HepG2 (cell line): ENCODE results near the gene EIF4G1. TPM values are rescaled to one million over a fixed set of nuclear protein-coding genes. Genes with fewer than 3 reads are reported as not detected.

ENCODE experiments used
- ETV5 ChIP-seq: IDR thresholded peaks from 2 replicates; pipeline ENCODE4 v1.6.1; 2018; ENCODE audit warnings: missing biosample characterization, missing genetic modification reagents, inconsistent platforms, borderline replicate concordance
- FOXA1 ChIP-seq, 2 experiments: fragments of 450-650 bp in 1 of 2; sonication (generic) in 1 of 2; formaldehyde crosslinking in 1 of 2; IDR thresholded peaks; 2 replicates each; pipeline versions ENCODE4 v1.4.0 to v1.6.1; 2016 to 2020; ENCODE audit warnings: missing genetic modification reagents in 1 of 2
- LCORL ChIP-seq, 2 experiments: fragments of 450-650 bp in 1 of 2; sonication (generic) in 1 of 2; formaldehyde crosslinking in 1 of 2; IDR thresholded peaks; 2 replicates each; pipeline versions ENCODE4 v1.5.0 to v1.6.1; 2017 to 2020; ENCODE audit warnings: antibody characterized with exemption in 1 of 2, missing genetic modification reagents in 1 of 2
- MAFG ChIP-seq: sonication (generic); formaldehyde crosslinking; IDR thresholded peaks from 2 replicates; pipeline ENCODE4 v1.5.1; 2020; ENCODE audit warnings: mild to moderate bottlenecking, missing genetic modification reagents
- NONO ChIP-seq, 2 experiments: fragments of 450-650 bp in 1 of 2; sonication (generic) in 1 of 2; formaldehyde crosslinking in 1 of 2; IDR thresholded peaks in 1 of 2; conservative IDR thresholded peaks in 1 of 2; 2 replicates each; pipeline versions ENCODE4 v1.6.1 to v1.8.0; 2017 to 2022; ENCODE audit warnings: mild to moderate bottlenecking in 1 of 2, missing genetic modification reagents in 1 of 2, moderate library complexity in 1 of 2
- NR2F6 ChIP-seq, 2 experiments: IDR thresholded peaks; 2 replicates each; pipeline ENCODE4 v1.6.1; 2016; ENCODE audit warnings: antibody characterized with exemption in 1 of 2, mild to moderate bottlenecking in 1 of 2
- PATZ1 ChIP-seq: sonication (generic); formaldehyde crosslinking; IDR thresholded peaks from 2 replicates; pipeline ENCODE4 v1.4.0; 2020; ENCODE audit warnings: missing genetic modification reagents
- POLR2AphosphoS5 ChIP-seq: IDR thresholded peaks from 2 replicates; pipeline ENCODE4 v1.6.1; 2012; ENCODE audit warnings: low read depth, low read length
- RORA ChIP-seq: sonication (generic); formaldehyde crosslinking; IDR thresholded peaks from 2 replicates; pipeline ENCODE4 v1.5.0; 2020; ENCODE audit warnings: mild to moderate bottlenecking, missing genetic modification reagents, moderate library complexity
- RXRB ChIP-seq: IDR thresholded peaks from 2 replicates; pipeline ENCODE4 v1.6.1; 2016; ENCODE audit warnings: borderline replicate concordance, missing genetic modification reagents, missing compliant biosample characterization
- SKI ChIP-seq: fragments of 450-650 bp; IDR thresholded peaks from one replicate; pipeline ENCODE4 v1.6.1; 2018; ENCODE audit warnings: mild to moderate bottlenecking; ENCODE audit not compliant: partially characterized antibody
- ZNF530 ChIP-seq: sonication (generic); formaldehyde crosslinking; IDR thresholded peaks from 2 replicates; pipeline ENCODE4 v1.5.0; 2020; ENCODE audit warnings: low read depth, mild to moderate bottlenecking, missing genetic modification reagents
- ZNF547 ChIP-seq: sonication (generic); formaldehyde crosslinking; IDR thresholded peaks from 2 replicates; pipeline ENCODE4 v1.5.1; 2020; ENCODE audit warnings: mild to moderate bottlenecking, missing genetic modification reagents
- ZNF556 ChIP-seq: sonication (generic); formaldehyde crosslinking; IDR thresholded peaks from 2 replicates; pipeline ENCODE4 v1.4.0; 2020; ENCODE audit warnings: mild to moderate bottlenecking, missing genetic modification reagents, borderline replicate concordance
- ZNF598 ChIP-seq: sonication (generic); formaldehyde crosslinking; IDR thresholded peaks from 2 replicates; pipeline ENCODE4 v1.5.1; 2020; ENCODE audit warnings: mild to moderate bottlenecking, missing genetic modification reagents, borderline replicate concordance
- polyA plus RNA-seq, 8 experiments: library from polyadenylated mRNA; depleted of rRNA in 3 of 8; stranded (reverse) in 7 of 8; unstranded in 1 of 8; fragments of >200 nt; fragmentation: Illumina TruSeq in 4 of 8; extraction: Trizol in 4 of 8; gene quantifications; 2 replicates each; pipeline versions ENCODE4 v1.2.1 to v1.2.3, GENCODE V29; 2011 to 2016; ENCODE audit warnings: low read depth in 4 of 8, missing spikeins in 1 of 8, mixed read lengths in 1 of 8; ENCODE audit not compliant: insufficient read depth in 1 of 8
- total RNA-seq, 5 experiments: library from RNA; depleted of rRNA; stranded (reverse); fragments of >200 nt; fragmentation: Illumina TruSeq; extraction: Trizol; gene quantifications; 2 replicates each; pipeline ENCODE4 v1.2.3, GENCODE V29; 2016; ENCODE audit warnings: low read depth in 1 of 5
- TF ChIP-seq, protein P1 (sequence below): IDR thresholded peaks from 2 replicates; pipeline ENCODE4 v1.4.0; 2020; ENCODE audit warnings: mild to moderate bottlenecking, missing genetic modification reagents
- TF ChIP-seq, protein P2 (sequence below): IDR thresholded peaks from 2 replicates; pipeline ENCODE4 v1.6.1; 2016; ENCODE audit warnings: mild to moderate bottlenecking, missing biosample characterization, missing genetic modification reagents
- TF ChIP-seq, protein P3 (sequence below): sonication (generic); formaldehyde crosslinking; IDR thresholded peaks from 2 replicates; pipeline ENCODE4 v1.5.0; 2020; ENCODE audit warnings: mild to moderate bottlenecking, missing genetic modification reagents, borderline replicate concordance

EIF4G1 gene
- total and polyA plus RNA-seq, 2 of the 13 experiments (the other 11 are each of a cell fraction or from before 2014, with no cell fraction given), result 208 to 213 TPM

- TF ChIP-seq LCORL (IDR thresholded peaks at IDR 0.05), result no peak
- TF ChIP-seq LCORL (CRISPR knock-in tag; IDR thresholded peaks at IDR 0.05), result 0 out of 2 replicates have a peak, but pooled peaks have one; percentile 20
- TF ChIP-seq, protein P1, sequence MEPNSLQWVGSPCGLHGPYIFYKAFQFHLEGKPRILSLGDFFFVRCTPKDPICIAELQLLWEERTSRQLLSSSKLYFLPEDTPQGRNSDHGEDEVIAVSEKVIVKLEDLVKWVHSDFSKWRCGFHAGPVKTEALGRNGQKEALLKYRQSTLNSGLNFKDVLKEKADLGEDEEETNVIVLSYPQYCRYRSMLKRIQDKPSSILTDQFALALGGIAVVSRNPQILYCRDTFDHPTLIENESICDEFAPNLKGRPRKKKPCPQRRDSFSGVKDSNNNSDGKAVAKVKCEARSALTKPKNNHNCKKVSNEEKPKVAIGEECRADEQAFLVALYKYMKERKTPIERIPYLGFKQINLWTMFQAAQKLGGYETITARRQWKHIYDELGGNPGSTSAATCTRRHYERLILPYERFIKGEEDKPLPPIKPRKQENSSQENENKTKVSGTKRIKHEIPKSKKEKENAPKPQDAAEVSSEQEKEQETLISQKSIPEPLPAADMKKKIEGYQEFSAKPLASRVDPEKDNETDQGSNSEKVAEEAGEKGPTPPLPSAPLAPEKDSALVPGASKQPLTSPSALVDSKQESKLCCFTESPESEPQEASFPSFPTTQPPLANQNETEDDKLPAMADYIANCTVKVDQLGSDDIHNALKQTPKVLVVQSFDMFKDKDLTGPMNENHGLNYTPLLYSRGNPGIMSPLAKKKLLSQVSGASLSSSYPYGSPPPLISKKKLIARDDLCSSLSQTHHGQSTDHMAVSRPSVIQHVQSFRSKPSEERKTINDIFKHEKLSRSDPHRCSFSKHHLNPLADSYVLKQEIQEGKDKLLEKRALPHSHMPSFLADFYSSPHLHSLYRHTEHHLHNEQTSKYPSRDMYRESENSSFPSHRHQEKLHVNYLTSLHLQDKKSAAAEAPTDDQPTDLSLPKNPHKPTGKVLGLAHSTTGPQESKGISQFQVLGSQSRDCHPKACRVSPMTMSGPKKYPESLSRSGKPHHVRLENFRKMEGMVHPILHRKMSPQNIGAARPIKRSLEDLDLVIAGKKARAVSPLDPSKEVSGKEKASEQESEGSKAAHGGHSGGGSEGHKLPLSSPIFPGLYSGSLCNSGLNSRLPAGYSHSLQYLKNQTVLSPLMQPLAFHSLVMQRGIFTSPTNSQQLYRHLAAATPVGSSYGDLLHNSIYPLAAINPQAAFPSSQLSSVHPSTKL (CRISPR knock-in tag), result peak; percentile 37; the same call in 1 of the 2 replicates
- TF ChIP-seq ZNF530 (CRISPR knock-in tag), result no peak
- TF ChIP-seq SKI, result peak; percentile 15
- TF ChIP-seq, protein P2, sequence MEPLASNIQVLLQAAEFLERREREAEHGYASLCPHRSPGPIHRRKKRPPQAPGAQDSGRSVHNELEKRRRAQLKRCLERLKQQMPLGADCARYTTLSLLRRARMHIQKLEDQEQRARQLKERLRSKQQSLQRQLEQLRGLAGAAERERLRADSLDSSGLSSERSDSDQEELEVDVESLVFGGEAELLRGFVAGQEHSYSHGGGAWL (CRISPR knock-in tag), result no peak
- no peak for TF ChIP-seq MAFG
- no peak for TF ChIP-seq ZNF547 (CRISPR knock-in tag)
- TF ChIP-seq ZNF598 (CRISPR knock-in tag), result peak; percentile 81; the same call in 1 of the 2 replicates
- no peak for TF ChIP-seq FOXA1 (IDR thresholded peaks at IDR 0.05)
- TF ChIP-seq FOXA1 (CRISPR knock-in tag; IDR thresholded peaks at IDR 0.05), result peak; percentile 98
- peak; percentile 33; the same call in 1 of the 2 replicates for TF ChIP-seq ZNF556 (CRISPR knock-in tag)
- 0 out of 2 replicates have a peak, but pooled peaks have one; percentile 32 for TF ChIP-seq POLR2AphosphoS5
- TF ChIP-seq ETV5 (CRISPR knock-in tag), result peak; percentile 50; the same call in 1 of the 2 replicates
- TF ChIP-seq RORA, result no peak
- TF ChIP-seq PATZ1 (CRISPR knock-in tag), result peak; percentile 47
- TF ChIP-seq NR2F6 (IDR thresholded peaks at IDR 0.05), result no peak; the same call in 1 of the 2 replicates
- peak; percentile 54; the same call in 1 of the 2 replicates for TF ChIP-seq NR2F6 (CRISPR knock-in tag; IDR thresholded peaks at IDR 0.05)
- no peak for TF ChIP-seq NONO (IDR thresholded peaks at IDR 0.05)
- TF ChIP-seq NONO (CRISPR knock-in tag; conservative IDR thresholded peaks at IDR 0.05), result peak; percentile 72; the same call in 1 of the 2 replicates
- TF ChIP-seq, protein P3, sequence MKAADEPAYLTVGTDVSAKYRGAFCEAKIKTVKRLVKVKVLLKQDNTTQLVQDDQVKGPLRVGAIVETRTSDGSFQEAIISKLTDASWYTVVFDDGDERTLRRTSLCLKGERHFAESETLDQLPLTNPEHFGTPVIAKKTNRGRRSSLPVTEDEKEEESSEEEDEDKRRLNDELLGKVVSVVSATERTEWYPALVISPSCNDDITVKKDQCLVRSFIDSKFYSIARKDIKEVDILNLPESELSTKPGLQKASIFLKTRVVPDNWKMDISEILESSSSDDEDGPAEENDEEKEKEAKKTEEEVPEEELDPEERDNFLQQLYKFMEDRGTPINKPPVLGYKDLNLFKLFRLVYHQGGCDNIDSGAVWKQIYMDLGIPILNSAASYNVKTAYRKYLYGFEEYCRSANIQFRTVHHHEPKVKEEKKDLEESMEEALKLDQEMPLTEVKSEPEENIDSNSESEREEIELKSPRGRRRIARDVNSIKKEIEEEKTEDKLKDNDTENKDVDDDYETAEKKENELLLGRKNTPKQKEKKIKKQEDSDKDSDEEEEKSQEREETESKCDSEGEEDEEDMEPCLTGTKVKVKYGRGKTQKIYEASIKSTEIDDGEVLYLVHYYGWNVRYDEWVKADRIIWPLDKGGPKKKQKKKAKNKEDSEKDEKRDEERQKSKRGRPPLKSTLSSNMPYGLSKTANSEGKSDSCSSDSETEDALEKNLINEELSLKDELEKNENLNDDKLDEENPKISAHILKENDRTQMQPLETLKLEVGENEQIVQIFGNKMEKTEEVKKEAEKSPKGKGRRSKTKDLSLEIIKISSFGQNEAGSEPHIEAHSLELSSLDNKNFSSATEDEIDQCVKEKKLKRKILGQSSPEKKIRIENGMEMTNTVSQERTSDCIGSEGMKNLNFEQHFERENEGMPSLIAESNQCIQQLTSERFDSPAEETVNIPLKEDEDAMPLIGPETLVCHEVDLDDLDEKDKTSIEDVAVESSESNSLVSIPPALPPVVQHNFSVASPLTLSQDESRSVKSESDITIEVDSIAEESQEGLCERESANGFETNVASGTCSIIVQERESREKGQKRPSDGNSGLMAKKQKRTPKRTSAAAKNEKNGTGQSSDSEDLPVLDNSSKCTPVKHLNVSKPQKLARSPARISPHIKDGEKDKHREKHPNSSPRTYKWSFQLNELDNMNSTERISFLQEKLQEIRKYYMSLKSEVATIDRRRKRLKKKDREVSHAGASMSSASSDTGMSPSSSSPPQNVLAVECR, result peak; percentile 68
- TF ChIP-seq RXRB (CRISPR knock-in tag), result peak; percentile 44; the same call in 1 of the 2 replicates
Observed at GRCh38 chr3:184371570-184372018, 57.2 kb downstream of the EIF4G1 start (continued).
